GM21381 (cell line): Measurements from ENCODE around the gene ACOT2.

ENCODE experiments used
- ATAC-seq: cut with Tn5 transposase; IDR thresholded peaks from one replicate; pipeline ENCODE4 v1.9.1; 2021; ENCODE audit warnings: mild to moderate bottlenecking, moderate library complexity; ENCODE audit not compliant: unreplicated experiment

The ACOT2 gene

DNA sequence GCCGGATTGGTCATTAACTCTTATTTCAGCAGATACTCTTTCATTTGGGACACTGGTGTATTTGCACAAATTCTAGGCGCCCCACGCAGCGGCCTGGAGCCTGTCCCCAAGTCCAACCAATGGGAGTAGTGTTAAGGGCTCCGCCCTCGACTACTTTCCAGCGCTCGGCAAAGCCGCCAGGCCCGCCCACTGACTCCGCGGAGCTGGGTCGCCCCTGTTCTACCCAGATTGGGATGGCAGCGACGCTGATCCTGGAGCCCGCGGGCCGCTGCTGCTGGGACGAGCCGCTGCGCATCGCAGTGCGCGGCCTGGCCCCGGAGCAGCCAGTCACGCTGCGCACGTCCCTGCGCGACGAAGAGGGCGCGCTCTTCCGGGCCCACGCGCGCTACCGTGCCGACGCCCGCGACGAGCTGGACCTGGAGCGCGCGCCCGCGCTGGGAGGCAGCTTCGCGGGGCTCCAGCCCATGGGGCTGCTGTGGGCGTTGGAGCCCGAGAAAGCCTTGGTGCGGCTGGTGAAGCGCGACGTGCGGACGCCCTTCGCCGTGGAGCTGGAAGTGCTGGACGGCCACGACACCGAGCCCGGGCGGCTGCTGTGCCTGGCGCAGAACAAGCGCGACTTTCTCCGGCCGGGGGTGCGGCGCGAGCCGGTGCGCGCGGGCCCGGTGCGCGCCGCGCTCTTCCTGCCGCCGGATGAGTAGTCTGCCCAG, 43.5 kb downstream of the ACOT2 start, which contains the start of gene ACOT6:
Gene ACOT6, plus strand, starts transcription at position 179 of the 707 bp plus-strand sequence. Its CDS starts 55 bp downstream, at position 234.
- ATAC-seq = peak; percentile 77

GRCh38 chr14:73613046-73613383, 44.0 kb downstream of the ACOT2 start:
- no peak for ATAC-seq

- no peak for ATAC-seq
Measured at GRCh38 chr14:73613419-73613963, 44.5 kb downstream of the ACOT2 start.

DNA sequence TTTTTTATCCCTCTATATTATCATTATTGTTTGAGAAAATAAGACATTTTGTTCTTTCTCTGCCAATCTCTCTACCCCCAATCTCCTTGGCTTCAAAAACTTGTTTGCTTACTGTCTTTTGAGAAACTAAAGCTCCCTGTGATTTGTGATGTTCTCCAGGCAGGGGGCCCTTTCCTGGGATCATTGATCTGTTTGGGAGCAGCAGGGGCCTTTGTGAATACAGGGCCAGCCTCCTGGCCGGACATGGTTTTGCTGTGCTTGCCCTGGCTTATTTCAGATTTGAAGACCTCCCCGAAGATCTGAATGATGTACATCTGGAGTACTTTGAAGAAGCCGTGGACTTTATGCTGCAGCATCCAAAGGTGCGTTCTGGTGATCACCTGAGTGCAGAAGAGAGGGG, 47.8 kb downstream of the ACOT2 start:
- no peak for ATAC-seq

DNA sequence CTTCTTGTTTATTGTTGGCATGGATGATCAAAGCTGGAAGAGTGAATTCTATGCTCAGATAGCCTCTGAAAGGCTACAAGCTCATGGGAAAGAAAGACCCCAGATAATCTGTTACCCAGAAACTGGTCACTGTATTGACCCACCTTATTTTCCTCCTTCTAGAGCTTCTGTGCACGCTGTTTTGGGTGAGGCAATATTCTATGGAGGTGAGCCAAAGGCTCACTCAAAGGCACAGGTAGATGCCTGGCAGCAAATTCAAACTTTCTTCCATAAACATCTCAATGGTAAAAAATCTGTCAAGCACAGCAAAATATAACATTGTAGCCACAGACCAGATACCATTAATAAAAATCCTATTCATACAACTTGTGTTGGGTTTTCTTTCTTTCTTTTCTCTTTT, 50.5 kb downstream of the ACOT2 start:
- no peak for ATAC-seq

DNA sequence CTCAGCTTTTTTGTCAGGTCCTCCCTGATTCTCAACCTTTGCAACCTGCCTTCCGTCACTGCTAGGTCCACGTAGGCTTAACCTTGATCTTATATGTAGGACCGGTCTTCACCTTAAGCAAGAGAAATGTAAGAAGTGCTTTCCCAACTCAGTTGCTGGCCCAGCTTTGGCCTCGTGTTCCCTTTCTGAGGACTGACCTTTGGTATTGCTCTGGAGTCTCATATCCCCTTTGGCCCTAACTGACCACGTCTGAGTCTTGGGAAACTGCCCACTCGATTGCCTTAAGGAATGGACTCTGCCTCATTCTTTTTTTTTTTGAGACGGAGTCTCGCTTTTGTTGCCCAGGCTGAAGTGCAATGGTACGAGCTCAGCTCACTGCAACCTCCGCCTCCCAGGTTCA, 51.3 kb downstream of the ACOT2 start:
- no peak for ATAC-seq

DNA sequence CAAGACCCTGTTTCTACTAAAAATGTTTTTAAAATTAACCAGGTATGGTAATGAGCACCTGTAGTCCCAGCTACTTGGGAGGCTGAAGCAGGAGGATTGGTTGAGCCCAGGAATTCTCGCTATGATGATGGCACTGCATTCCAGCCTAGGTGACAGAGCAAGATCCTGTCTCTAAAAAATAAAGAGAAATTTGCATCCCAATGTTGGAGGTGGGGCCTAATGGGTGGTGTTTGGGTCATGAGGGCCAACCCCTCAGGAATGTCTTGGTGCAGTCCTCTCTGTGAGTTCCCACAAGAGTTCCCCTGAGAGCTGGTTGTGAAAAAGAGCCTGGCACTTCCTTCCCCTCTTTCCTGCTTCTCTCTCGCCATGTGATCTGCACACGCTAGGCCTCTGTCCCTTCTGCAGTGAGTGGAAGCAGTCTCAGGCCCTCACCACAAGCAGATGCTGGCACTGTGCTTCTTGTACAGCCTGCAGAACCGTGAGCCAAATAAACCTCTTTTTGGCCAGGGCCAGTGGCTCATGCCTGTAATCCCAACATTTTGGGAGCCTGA, 54.6 kb downstream of the ACOT2 start:
- no peak for ATAC-seq
